Muscle of back (tissue), 11 donors: Measurements from ENCODE around the gene EML6. TPM values are rescaled to one million over a fixed set of nuclear protein-coding genes. Genes with fewer than 3 reads are reported as not detected.
A peak's percentile ranks its signal among the peaks of the same experiment; 100 is the strongest.
"Not testable (repeated sequence)": the region's sequence is repeated elsewhere in the genome, so short reads cannot be mapped to it uniquely, and the experiment has no call there.

Experiments
- DNase-seq, 3 donors: peaks; one replicate each; pipeline versions ENCODE4 v3.0.0 to v3.0.0-alpha.2; 2013
- polyA plus RNA-seq, 10 donors: library from polyadenylated mRNA; unstranded; fragments of 120-200 nt; gene quantifications; one replicate each; pipeline ENCODE4 v1.2.1, GENCODE V29; 2013; ENCODE audit not compliant: insufficient read length in 10 of 10

The EML6 gene
- polyA plus RNA-seq, 10 donors = 10.8 to 66.7 (median 38.1) TPM

- not testable (repeated sequence) for DNase-seq
Measured at GRCh38 chr2:54841500-54841899, 118.0 kb downstream of the EML6 start.

DNA sequence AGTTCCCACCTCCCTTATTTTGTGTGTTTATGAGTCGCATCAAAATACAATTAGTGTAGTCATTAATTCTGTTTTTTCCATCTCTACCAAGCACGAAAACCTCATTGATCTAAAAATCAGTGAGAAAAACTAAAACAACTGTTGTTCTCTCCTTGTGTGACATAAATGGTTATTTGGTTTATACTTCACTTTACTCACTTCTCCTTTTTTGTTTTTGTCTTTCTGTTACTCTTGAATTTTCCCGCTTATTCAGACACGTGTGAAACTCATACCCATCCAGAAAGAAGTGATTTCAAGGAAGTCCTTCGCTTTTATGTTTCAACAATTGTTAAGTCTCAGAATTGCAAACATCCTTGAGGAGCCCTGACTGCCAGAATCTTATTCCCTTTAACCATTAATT, 121.6 kb downstream of the EML6 start:
- no peak for DNase-seq

DNA sequence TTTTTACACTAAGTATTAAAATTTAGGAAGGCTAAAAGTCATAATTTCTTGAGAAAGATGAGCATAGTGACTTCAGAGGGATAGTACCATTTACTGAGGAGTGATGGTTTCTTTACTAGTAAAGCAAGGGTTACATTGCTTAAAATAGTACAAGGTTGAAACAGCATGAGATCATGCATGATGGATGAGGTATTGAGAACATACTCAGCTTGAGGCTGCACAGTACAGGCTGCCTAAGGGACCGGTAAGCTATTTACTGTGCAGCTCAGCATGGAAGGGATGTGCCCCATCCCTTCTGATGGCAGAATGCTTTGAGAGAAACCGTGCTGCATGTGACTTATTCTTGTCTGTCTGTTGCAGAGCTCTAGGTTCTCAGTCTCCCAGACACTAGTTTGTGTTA, 122.1 kb downstream of the EML6 start:
- no peak for DNase-seq

GRCh38 chr2:54850171-54851122, 127.0 kb downstream of the EML6 start:
- no peak for DNase-seq

- DNase-seq = no peak
Measured at GRCh38 chr2:54853616-54854310, 130.3 kb downstream of the EML6 start.

DNA sequence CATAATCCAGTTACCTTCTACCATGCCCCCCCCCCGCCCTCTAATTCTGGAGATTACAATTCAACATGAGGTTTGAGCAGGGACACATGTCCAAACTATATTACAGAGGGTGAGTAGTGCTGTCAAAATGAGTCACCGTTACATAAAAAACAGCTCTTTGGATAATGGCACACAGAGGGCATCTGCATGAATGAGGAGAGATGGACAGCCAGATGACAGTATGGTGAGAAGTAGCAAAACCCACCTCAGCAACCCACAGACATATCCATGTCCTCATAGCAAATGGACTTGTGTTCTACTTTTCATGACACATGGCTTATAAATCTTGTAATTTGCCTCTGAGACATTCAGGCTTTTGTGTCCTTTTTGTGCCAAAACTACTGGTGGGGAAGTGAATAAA, 132.0 kb downstream of the EML6 start:
- no peak for DNase-seq

DNA sequence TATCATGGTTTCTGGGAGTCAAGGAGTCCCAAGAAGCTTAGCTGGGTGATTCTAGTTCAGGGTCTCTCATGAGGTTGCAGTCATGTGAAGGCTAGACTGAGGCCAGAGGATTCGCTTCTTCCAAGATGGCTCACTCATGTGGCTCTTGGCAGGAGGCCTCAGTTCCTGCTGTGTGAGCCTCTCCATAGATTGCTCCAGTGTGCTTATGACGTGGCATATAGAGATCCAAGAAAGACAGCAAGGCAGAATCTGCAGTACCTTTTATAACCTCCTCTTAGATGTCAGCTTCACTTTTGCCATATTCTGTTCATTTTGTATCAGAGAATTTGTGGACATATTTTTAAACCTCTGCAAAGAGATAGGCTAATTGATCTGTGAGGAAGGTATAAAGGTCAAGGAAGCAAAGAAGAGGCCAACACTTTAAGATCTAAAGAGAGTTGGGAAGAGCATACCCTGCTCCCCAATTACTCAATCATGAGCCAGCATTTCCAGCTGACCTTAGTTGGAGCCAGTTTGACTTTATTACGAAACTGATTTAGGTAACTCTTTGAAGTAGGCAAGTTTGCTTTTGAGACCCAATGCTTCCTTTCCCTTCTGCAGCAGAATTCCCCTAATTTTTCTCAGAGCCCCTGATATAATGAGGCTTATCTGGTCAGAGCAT, 134.7 kb downstream of the EML6 start:
- DNase-seq = no peak

GRCh38 chr2:54859416-54859815, 136.0 kb downstream of the EML6 start:
- DNase-seq = no peak

GRCh38 chr2:54859997-54860701, 136.7 kb downstream of the EML6 start:
- peak in 1 of 3 donors; percentile 64 for DNase-seq

DNA sequence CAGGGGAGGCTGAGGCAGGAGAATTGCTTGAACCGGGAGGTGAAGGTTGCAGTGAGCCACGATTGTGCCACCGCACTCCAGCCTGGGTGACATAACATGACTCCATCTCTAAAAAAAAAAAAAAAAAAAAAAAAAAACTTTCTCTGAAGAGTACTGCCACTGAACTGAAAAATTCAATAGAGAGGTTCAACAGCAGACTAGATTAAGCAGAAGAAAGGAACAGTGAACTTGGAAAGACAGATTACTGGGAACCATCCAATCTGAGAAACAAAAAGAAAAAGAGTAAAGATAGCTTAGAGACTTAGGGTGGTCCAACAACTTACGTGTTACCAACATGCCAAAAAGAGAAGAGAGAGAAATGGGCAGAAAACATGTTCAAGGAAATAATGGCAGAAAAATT, 138.8 kb downstream of the EML6 start:
- no peak for DNase-seq

DNA sequence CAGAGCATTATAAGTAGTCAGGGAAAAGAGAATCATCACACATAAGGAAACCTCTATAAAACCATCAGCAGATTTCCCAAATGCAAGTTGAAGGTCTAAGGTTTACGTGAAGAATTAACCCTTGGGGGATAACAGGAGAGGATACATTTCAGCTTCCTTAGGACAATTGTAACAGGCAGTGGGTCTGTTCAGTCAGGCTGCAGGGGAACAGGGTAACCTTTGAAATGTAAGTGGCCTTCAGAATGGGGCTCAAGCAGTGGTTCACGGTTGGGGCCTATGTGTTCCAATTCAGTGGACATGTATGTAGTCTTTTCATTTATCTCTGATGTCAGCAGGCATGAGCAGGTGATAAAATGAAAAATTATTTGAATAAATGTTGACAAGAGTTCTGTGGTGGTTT, 139.3 kb downstream of the EML6 start:
- DNase-seq = no peak

DNA sequence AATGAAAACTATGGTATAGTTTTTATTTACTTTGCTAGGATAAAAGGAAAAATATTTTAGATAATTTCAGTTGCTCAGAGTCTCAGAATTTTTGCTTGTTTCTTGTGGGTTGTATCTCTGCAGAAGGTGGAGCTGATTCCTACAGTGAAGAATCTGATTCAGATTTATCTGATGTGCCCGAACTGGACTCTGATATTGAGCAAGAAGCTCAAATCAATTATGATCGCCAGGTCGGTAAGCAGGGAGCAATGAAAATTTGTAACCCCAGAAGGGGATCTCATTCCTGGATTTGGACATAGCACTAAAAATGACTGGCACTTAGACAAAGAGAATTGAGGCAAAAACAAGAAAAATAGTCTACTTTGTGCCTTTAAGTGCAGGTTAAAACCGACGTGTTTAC, 140.2 kb downstream of the EML6 start:
- DNase-seq = no peak

- no peak for DNase-seq
Measured at GRCh38 chr2:54864096-54864495, 140.6 kb downstream of the EML6 start.

DNA sequence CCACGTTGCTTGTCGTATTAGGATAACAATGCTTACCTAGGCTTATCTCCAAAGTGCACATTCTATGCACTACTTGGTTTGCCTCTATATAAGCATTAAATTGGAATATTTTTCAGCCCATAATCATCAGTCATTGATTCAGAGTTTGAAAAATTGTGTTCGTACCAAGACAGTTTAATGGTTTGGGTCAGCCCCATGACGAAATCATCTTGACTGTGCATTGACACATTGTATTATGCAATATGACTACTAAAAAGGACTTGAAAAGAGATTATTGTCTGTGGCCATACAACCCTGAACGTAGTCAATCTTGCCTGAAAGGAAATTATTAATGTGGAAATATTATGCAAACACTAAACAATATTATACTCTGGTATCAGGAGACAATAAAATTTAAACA, 141.3 kb downstream of the EML6 start:
- DNase-seq = no peak

- DNase-seq = no peak
Measured at GRCh38 chr2:54866179-54866578, 142.7 kb downstream of the EML6 start.

GRCh38 chr2:54866868-54867267, 143.4 kb downstream of the EML6 start:
- no peak for DNase-seq

- no peak for DNase-seq
Measured at GRCh38 chr2:54867457-54867856, 144.0 kb downstream of the EML6 start.

DNA sequence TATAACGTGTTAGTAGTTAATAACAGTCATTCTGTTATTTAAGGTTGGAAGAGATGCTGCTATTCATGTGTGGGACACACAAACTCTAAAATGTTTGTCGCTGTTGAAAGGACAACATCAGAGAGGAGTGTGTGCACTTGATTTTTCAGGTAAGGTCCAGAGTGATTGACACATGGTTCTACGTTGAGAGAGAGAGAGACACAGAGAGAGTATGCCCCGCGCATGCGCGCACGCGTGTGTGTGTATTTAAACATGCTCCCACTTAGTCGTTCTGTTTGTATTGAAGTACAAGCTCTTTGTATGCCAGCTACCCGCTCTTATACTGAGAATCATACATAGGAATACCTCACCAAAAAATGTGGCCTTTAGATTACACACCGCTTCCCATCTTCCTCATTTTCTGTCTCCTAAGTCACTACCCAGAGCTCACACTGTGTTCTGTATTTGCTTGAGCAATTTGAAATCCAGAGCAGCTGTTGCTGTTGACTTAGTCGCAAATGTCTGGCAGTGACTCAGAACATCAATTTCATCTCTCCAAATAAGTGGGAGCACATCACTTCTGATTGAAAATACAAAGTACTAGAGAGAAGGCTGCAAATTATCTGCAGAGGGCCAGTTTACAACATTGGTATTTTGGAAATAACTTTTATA, 148.1 kb downstream of the EML6 start:
- DNase-seq = peak; percentile 40 to 59 (median 42)

GRCh38 chr2:54872780-54873179, 149.3 kb downstream of the EML6 start:
- no peak for DNase-seq

DNA sequence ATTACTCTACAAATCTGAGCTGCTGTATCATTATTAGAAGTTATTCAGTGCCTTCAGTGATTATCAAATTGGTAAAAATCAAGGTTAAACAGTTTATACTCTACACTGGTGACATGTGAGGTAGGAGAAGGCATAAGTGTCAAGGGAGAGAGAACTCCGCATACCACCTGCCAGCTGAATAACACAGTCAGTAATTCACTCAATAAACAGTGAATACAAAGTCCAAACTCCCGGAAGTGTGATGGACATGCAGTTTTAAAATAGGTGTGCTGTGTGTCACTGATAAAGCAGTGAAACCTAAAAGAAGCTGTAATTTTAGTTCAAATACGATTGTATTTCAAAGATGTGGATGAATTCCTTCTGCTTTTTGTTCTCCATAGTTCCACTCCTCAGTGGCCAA, 149.8 kb downstream of the EML6 start:
- DNase-seq = not testable (repeated sequence)

GRCh38 chr2:54876764-54877163, 153.3 kb downstream of the EML6 start:
- DNase-seq = no peak
